ENCODE measurements around the gene ARL3.
"Not testable (repeated sequence)": the region's sequence is repeated elsewhere in the genome, so short reads cannot be mapped to it uniquely, and the experiment has no call there.

ARL3 gene

DNA sequence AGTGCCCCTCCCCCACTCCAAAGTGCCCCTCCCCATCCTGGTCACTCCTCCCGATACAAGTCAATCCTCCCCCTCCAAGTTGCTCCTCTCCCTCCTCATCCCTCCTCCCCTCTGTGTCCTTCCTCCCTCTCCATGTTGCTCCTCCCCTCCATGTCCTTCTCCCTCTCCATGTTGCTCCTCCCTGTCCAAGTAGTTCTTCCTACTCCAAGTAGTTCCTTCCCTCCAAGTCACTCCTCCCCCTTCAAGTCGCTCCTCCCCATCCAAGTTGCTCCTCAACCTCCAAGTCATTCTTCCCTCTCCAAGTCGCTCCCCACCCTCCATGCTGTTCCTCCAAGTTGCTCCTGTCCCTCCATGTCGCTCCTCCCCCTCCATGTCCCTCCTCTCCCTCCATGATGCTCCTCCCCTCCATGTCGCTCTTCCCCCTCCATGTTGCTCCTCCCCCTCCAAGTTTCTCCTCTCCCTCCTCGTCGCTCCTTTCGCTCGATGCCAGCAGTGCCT is 20.9 kb upstream of the ARL3 start:
- no peak for DNase-seq

DNA sequence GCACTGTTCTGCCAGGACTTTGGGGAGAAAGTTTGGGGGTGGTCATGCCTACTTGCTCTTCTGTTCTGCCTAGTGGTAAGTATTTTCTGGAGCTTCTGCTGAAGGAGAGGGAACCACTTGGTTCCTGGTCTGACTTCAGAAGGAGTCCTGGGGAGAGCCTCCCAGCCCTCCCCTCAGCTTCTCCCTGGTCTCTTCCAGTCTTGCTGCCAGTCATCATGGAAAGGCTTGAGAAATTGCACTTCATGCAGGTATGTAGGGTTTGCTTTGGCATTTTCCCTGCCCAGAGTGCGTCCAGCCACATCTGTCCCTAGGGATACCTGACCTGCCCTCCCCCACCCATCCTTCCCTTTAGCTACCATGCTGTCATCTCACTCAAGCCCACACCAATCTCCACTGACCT is 18.5 kb upstream of the ARL3 start:
- DNase-seq = no peak

DNA sequence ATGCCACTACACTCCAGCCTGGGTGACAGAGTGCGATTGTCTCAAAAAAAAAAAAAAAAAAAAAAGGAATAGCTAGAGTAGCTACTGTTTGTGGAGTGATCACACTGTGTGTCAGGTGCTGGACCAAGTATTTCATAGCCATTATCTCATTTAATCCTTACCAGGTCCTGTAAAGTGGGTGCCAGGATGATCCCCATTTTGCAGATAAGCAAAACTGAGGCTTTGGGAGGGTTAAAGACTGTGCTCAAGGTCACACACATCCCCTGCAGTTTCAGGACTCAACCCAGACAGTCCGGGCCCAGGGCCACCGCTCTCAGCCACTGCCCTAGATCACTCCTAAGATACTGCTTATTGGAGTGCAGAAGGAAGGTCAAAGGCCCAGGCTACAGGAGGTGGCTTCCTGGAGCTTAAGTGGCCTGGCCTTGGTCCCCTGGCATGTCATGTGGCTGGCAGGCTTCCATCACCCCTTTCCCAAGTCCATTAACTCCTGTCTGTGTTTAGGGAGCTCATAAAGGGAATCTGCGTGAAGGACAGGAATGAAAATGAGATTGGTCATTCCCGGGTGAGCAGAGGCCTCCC is 17.1 kb upstream of the ARL3 start:
- no peak for DNase-seq

DNA sequence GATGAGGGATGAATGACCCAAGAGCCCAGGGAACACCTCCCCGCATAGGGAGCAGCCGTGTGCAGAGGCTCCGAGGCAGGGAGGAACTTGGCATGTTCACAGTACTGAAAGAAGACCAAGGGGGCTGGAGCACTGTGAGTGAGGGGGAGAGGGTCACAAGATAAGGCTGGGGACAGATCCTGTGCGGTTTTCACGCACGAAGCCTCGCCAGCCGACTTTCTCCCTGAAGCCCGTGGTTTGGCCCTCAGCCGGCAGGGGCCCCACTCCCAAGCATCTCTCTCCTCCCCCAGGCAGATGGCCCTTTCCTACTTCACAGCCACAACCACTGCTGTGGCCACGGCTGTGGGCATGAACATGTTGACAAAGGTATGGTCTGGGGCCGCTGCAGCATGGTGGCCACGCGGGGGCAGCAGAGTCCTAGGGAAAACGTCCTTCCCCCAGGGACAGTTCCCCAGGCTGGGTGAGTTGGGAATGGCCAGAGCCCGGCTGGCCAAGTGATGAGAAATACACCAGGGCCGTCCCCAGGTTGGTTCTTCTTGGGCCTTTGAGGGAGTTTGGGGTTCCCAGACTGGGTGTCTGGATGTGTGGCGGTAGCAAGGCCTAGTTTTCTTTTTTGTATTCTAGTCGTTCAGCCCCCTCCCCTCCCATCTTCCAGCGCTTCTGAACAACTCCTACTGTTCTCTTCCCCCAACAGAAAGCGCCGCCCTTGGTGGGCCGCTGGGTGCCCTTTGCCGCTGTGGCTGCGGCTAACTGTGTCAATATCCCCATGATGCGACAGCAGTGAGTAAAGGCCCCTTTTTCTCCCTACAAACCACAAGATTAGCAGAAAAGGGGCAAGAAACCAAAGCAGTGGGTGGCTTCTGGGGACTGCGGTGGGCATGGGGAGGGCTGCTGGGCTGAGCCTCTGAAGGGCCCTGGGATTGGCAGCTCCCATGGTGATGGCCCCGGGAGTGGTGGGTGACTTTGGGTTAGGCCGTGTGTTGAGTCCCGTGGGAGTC is 15.1 kb upstream of the ARL3 start:
- DNase-seq = peak; percentile 61

DNA sequence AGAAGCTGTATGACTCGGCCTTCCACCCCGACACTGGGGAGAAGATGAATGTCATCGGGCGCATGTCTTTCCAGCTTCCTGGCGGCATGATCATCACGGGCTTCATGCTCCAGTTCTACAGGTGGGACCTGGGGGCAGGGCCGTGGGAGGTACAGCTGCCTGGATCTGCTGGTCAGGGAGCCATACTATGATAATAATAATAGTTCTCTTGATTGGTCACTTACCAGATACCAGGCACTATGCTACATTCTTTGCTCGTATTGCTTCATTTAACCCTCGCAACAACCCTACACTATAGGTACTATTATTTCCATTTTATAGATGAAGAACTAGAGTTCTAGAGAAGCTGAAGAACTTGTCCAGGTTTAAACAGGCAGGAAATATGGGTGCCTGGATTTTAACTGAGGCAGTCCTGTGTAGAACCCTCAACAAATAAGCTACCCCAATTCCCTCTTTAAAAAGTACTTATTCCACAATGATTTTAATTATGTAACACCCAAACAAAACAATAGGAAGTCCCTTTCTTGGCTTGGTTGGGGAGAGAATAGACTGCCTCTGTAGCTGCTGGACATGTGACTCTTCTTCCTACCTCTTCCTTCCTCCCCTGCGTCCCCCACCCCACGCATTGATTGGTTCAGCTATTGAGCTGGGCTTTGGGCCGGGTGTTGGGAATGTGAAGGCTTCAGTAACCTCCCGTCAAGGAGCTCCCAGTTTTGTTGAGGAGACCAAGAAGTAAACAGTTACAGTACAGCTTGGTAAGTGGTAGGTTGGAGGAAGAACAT is 13.0 kb upstream of the ARL3 start:
- no peak for DNase-seq

DNA sequence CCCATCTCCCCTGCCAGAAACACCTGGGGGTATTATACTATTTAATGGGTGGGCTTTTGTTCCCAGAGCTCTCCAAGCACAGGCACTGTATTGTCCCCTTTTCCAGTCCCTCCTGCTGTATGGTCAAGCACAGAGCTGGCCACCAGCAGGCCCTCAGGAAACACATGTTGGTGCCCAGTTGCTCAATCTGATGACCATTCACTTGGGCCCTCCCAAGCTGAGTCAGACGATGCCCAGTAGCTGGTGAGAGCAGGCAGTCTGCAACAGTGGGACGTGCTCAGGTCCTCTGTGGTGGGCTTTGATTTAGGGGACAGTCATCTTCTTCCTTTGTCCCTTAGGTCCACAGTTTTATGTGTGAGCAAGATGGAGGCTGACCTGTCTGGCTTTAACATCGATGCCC is 12.1 kb upstream of the ARL3 start:
- DNase-seq = no peak

DNA sequence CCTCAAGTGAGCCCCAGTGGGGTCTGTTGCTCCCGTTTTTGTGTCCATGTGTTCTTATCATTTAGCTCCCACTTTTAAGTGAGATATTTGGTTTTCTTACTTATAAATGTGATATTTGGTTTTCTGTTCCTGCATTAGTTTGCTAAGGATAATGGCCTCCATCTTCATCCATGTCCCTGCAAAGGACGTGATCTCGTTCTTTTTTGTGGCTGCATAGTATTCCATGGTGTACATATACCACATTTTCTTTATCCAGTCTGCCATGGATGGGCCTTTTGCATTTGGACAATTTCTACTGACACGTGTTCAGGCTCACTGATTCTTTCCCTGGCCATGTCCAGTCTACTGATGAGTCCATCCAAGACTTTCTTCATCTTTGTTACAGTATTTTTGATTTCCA is 9.8 kb upstream of the ARL3 start:
- no peak for DNase-seq

DNA sequence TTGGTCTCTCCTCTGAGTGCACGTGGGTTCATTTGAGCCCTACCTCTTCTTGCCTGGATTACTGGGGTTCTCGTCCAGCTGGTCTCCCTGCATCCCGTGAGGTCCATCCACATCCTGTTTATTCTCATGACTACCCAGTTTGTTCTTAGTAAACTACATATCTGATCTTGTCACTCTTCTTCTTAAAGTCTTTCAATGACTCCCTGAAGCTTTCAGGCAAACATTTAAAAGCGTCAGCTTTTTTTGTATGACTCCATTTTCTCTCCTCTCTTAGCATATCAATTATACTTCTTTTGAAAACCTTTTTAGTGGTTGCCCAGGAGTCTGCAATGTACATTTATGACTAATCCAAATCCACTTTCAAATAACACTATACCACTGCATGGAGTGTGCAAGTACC is 7.8 kb upstream of the ARL3 start:
- DNase-seq = no peak

DNA sequence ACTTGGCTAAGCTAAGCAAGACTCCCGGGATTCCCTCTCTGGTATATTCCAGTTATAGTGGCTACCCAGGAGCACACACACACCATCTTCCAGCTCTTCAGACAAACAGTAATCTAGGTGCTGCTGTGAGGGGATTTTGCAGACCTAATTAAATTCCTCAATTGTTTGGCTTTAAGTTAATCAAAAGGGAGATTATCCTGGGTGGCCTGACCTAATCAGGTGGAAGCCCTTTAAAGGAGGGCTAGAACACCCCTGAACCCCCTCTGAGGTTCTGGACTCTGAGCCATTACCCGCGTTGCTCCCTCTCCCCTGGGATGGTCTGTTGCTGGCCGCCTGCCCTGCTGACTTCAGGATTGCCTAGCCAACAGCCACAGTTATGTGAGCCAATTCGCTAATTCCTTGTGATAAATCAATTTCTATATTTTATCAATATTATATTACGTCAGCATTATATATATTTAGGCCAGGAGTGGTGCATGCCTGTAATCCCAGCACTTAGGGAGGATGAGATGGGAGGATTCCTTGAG is 6.6 kb upstream of the ARL3 start:
- no peak for DNase-seq

DNA sequence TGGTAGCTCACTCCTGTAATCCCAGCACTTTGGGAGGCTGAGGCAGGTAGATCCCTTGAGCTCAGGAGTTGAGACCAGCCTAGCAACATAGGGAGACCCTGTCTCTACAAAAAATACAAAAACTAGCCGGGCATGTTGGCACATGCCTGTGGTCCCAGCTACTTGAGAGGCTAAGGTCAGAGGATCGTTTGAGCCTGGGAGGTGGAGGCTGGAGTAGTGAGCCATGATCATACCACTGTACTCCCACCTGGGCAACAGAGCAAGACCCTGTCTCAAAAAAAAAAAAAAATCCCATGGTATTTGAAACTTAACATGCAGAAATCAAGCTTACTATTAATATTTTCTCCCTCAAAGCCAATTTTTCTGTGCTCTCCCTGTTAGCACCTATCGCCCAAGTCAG is 6.1 kb upstream of the ARL3 start:
- DNase-seq = no peak

DNA sequence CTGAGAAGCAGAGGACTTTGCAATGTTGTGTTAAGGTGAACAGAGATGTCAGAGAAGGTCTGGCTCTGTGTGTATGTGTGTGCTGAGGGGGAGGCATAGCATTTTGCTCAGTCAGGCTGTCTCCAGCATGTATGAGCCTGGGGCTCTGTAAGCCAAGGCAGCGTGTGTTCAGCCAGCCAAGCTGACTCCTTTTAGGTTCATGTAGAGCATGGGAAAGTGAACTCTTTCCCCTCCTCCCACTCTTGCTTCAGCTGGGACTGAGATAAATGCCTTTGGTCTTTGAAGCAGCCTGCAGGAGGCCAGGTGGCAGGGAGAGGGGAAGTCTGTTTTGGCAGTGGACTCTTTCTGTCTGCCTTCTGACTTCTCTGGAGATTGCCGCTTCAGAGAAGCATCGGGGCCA is 4.0 kb upstream of the ARL3 start:
- no peak for DNase-seq

DNA sequence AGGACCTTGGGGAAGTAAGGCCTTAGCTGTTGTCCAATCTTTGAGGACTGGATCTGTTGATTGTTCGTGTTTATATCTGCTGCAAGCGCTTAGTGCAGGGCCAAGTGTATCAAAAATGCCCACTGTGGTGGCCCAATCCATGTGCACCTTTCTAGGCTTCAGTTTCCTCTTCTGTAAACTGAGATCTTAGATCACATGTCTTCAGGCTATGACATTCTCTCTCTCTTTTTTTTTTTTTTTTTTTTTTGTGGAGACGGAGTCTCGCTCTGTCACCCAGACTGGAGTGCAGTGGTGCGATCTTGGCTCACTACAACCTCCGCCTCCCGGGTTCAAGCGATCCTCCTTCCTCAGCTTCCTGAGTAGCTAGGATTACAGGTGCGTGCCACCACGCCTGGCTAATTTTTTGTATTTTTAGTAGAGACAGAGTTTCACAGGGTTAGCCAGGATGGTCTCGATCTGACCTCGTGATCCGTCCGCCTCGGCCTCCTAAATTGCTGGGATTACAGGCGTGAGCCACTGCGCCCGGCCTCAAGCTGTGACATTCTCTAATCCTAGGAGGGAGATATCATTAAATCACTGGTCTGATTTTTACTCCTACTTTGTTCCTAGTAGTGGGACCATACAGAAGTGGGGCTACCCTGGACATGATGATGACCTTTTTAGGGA is 2.8 kb upstream of the ARL3 start:
- DNase-seq = not testable (repeated sequence)

DNA sequence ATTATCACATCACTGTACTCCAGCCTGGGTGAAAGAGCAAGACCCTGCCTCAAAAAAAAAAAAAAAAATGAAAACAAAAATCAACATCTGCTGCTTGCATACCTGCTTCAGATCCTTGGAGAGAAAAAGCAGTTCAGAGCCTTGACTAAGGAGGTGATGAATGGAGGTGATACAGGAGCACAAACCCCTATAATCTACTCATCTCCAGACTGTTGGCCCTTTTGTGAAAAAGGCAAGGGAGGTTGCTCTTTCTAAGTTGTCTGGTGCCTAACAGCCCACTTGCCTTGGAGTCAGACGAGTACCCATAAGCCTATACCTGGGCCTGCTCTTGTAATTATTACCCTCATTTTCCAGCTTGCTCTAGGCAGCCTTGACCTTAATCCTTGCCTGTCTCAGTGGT is 1.7 kb upstream of the ARL3 start:
- no peak for DNase-seq

DNA sequence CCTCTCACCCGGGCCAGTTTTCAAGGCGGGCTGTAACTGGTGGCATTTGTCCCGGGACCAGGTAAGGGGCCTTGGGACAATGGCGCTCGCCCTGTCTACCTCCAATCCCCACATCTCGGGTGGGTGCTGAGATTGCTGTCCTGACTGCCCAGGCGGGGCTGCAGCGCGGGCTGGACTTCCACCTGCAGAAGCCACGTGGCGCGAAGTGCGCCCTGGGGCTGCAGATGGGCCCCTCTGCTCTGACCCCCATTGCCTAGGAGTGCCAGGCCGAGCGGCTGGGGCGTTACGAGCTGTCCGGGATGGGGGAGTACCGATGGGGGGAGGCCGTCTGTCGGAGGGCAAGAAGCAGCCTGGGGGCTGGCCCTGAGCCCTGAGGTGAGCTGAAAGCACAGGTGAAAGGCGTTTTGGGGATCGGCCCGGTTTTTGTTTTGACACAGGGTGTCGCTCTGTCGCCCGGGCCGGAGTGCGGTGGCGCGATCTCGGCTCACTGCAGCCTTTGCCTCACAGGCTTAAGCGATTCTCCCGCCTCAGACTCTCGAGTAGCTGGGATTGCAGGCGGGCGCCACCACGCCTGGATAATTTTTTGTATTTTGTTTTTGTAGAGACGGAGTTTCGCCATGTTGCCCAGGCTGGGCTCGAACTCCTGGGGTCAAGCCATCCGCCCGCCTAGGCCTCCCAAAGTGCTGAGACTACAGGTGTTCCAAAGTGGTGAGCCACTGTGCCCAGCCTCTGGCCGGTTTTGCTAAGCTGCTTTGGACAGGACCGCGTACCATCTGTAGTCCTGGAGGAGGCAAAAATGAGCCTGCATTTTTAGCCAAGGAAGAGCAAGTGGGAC is 641 bp upstream of the ARL3 start, which contains the start of gene SFXN2:
TSS of gene SFXN2 (plus strand) at position 16 of the 835 bp plus-strand sequence. CDS start 12,001 bp downstream, outside the sequence.
- peak; percentile 70 for DNase-seq

DNA sequence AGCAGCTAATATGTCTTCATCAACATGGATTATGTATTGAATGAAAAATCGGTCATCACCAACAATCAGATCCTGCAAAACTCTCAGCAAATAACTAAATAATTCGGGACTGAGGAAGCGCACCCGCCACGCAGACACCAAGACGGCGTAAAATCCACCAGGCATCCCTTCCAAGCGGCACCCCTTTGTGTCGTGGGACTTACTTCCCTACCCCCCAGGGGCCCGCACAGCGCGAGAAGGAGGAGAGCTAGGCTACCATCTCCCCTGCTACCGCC is 721 bp downstream of the ARL3 start:
- no peak for DNase-seq

DNA sequence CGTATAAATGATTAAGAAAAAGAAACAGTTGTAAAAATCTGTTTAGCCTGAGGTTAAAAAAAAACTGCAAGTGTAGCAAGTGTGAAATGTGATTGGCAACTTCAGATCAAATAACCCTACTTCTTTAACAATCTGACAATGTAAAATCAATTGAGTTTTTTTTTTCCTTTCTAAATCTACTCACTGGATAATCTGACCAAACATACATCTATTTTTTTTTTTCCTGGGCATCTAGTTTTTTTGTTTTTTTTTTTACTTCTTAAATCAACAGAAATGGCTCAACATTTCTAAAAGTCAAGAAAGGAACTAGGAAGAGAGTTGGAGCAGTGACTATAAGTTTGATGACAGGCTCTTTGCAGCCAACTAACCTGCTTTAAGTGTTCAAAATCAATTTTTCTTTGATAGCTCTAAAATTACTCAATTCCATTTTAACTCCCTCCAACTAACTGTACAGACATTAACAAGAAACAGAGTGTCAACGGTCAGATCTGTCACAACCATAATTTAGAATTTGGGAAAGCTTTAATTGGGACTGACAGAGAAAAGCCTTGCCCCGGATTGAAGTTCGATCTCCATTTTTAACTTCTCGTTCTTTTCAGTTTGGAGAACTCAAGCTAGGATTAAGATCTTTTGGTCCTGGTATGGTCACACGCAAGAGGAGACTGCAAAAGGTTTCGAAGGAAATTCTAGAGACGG is 1.2 kb downstream of the ARL3 start:
- no peak for DNase-seq

DNA sequence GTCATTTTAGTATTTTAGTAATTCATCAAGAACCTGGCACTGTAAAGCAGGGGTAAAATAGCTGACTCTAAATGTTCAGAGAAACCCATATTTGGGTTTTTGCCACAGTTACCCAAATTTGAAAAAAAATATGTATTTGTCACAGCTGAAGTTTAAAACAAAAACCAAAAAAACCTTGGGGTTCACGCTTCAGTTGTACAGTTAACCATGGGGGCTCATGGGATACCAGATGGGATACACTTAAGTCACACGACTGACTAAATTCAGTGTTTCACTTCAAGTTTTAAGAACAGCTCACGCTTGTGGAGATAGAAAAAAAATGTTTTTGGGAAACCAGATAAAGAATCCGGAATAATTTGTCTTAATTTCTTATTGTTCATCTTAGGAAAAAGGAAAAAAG is 2.1 kb downstream of the ARL3 start:
- peak; percentile 63 for DNase-seq

DNA sequence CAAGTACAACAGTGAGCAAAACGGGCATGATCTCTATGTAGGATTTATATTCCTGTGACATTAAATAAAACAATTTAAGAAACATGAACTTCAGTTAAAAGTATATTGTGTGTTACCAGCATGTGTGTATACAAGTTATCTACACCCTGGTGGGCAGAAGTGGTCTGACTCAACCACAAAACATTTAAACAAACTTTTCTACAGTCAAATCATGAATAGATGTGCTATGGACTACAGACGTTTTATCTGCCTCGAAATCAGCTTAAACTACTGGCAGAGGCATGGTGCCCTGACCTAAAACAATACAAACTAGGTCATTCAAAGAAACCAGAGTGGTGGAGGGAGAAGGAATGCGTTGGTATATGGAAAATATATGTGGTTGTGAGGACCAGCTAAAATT is 3.6 kb downstream of the ARL3 start:
- DNase-seq = peak; percentile 88

DNA sequence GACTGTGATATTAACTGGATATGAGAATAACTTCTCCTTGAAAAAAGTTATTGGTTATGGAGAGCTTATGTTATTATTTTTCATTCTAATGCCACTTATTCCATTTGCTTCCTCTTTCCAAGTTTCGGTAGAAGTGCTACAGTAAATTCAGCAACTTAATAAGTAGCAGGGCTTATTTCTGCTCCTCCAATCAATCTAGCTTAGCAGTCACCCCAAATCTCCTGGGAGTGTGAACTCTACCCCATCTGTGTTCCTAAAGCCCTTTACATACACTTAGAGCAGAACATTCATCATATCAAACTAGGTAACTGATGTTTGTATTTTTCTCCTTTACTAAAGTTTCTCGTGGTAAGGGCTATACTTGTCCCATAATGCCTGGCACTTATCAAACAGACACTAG is 8.7 kb downstream of the ARL3 start:
- no peak for DNase-seq

DNA sequence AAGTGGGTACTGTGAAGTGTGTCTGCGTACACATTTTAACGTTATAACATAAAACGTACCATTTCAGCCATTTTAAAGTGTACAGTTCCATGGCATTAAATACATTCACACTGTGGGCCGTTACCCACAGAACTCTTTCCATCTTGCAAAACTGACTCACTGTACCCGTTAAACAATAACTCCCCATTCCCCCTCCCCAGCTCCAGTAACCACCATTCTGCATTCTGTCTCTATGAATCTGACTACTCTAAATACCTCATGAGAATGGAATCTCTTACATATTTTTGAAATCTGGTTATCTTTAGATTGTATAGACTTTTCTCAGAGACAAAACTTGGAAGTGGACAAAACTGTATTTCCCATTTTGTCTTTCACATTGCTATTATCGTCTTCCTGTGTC is 9.3 kb downstream of the ARL3 start:
- no peak for DNase-seq

DNA sequence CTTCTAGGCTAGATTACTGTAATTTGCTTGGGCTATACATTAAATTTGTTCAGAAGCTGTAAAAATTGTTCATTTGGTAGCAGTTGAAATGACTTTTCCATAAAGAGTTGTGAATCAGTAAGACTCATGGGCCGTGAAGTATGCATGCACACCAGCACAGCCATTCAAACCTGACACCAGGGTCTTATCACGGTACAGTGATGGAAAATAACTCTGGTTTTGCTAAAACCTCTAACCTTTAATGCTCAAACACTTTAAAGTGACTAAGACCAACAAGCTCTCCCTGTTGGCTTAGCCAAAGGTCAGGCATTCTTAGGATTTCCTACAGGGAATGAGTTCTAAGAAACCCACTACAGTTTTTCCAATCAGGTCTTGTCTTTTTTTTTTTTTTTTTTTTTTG is 11.5 kb downstream of the ARL3 start:
- no peak for DNase-seq

Data from activated CD4-positive, alpha-beta T cell treated with anti-CD3 and anti-CD28 coated beads, Interleukin-2, Interleukin-6, amounts not matched to agents 100 ng/mL and 50 ng/mL, durations not matched to agents 16 hours and 8 hours (primary cell).